Measurements from ENCODE around the gene CD248.
A peak's percentile ranks its signal among the peaks of the same experiment; 100 is the strongest.
"Not testable (repeated sequence)": the region's sequence is repeated elsewhere in the genome, so short reads cannot be mapped to it uniquely, and the experiment has no call there.

Gene CD248

DNA sequence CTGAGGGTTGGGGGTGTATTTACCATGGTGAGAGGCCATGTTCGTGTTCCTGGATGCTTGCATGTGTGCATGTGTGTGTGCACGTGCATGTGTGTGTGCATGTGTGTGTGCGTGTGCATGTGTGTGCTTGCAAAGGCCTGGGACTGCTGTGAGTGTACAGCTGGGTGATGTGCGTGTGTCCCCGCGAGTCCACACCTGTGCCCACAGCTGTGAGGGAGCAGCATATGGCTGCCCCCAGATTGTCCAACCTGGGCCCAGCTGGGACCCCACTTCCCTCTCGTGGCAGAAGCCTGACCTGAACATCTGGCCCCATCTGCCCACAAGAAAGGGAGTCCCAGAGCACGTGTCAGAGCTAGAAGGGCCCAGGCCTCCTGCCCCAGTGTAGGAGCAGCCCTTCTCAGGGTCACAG is 8.4 kb upstream of the CD248 start:
- Histone ChIP-seq H3K36me3 (ENCODE audit: control insufficient read depth, insufficient read depth, low read length, severe bottlenecking) (no peaks in the 10 kb centered on the region), H3K4me3 (ENCODE audit: low read length) (peak overlapping the region; percentile 16), H3K9ac (ENCODE audit: low read length) (peak overlapping the region; percentile 70), H3K4me1 (ENCODE audit: control insufficient read depth, insufficient read depth, low read length) (peaks cover 67% of the 10 kb centered on the region), H3K27me3 (replicated peaks; ENCODE audit: control insufficient read depth, insufficient read depth, low read length) (no peaks in the 10 kb centered on the region), H3K9me3 (ENCODE audit: control insufficient read depth, low read length) (no peaks in the 10 kb centered on the region)
- DNase-seq (ENCODE audit: low read depth), result no peak

DNA sequence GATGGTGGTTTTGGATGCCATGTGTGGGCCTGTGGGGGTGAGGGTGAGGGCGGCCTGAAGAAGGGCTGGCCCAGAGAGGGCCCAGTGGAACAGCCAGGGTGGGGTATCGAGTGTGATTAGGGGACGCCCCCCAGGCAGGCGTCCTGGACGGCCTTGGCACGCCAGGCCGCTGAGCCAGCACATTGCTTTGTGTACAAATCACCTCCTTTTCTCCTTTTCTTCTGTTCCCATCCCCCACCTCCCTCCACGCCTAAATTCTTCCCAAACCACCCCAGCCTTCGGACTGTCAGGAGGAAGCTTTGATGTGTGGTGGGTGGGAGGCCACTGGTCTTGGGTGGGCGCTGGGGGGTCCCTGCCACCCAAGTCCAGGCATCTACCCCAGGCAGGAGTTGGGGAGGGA is 7.8 kb upstream of the CD248 start:
- Histone ChIP-seq H3K4me1 (ENCODE audit: control insufficient read depth, insufficient read depth, low read length) (peaks cover 67% of the 10 kb centered on the region), H3K36me3 (ENCODE audit: control insufficient read depth, insufficient read depth, low read length, severe bottlenecking) (no peaks in the 10 kb centered on the region), H3K4me3 (ENCODE audit: low read length) (peak overlapping the region; percentile 16), H3K9me3 (ENCODE audit: control insufficient read depth, low read length) (no peaks in the 10 kb centered on the region), H3K27me3 (replicated peaks; ENCODE audit: control insufficient read depth, insufficient read depth, low read length) (no peaks in the 10 kb centered on the region), H3K9ac (ENCODE audit: low read length) (peak overlapping the region; percentile 70)
- DNase-seq (ENCODE audit: low read depth), result peak; percentile 67

DNA sequence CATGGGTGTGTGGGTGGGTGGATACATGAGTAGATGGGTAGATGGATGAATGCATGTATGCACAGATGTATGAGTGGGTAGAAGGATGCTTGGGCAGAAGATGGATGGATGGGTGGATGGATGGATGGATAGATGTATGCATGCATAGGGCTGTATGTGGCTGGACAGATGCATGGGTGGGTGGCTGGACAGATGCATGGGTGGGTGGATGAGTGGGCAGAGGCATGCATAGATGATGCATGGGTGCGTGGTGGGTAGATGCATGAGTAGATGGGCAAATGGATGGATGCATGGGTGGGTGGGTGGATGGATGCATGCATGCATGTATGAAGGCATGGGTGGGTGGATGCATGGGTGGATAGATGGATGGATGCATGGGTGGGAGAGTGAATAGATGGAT is 6.8 kb upstream of the CD248 start:
- H3K9me3 ChIP-seq (ENCODE audit: control insufficient read depth, low read length), result no peaks in the 10 kb centered on the region
- no peaks in the 10 kb centered on the region for H3K27me3 ChIP-seq (replicated peaks; ENCODE audit: control insufficient read depth, insufficient read depth, low read length)
- H3K9ac ChIP-seq (ENCODE audit: low read length), result no peak overlapping the region
- H3K4me1 ChIP-seq (ENCODE audit: control insufficient read depth, insufficient read depth, low read length), result peaks cover 70% of the 10 kb centered on the region
- DNase-seq (ENCODE audit: low read depth), result no peak
- no peak overlapping the region for H3K4me3 ChIP-seq (ENCODE audit: low read length)
- H3K36me3 ChIP-seq (ENCODE audit: control insufficient read depth, insufficient read depth, low read length, severe bottlenecking), result no peaks in the 10 kb centered on the region

DNA sequence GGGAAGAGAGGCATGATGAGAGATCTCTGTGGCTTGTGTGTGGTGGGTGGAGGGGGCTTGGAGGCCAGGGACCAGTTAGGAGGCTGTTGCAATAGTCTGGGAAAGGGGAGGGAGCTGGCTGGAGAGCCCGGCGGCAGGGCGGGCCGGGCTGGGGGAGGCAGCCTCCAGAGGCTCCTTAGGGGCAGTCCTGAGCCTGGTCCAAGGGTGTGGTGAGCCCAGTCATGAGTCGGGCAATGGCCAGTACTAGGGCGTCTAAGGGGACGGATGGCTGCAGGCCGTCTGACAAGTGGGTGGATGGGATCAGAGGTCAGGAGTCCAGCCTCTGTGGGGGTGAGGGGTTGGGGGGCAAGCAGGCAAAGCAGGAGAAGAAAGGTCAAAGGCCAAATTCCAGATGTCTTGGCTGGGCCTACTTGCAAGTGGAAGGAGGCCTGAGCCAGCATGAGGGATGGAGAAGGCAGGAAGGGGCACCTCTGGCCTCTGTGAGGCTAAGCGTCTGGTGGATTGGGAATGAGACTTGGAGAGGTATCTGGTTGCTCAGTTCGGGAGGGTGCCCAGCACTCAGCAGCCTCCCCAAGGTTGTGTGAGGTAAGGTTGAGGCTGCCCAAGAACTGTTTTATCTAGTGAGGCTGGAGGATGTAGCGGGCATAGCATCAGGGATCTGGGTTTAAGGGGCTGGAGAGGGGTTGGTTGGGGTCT is 6.0 kb upstream of the CD248 start:
- Histone ChIP-seq H3K4me1 (ENCODE audit: control insufficient read depth, insufficient read depth, low read length) (peaks cover 70% of the 10 kb centered on the region), H3K4me3 (ENCODE audit: low read length) (no peak overlapping the region), H3K9ac (ENCODE audit: low read length) (peak overlapping the region; percentile 76), H3K9me3 (ENCODE audit: control insufficient read depth, low read length) (no peaks in the 10 kb centered on the region), H3K36me3 (ENCODE audit: control insufficient read depth, insufficient read depth, low read length, severe bottlenecking) (no peaks in the 10 kb centered on the region), H3K27me3 (replicated peaks; ENCODE audit: control insufficient read depth, insufficient read depth, low read length) (no peaks in the 10 kb centered on the region)
- DNase-seq (ENCODE audit: low read depth), result peak; percentile 33

DNA sequence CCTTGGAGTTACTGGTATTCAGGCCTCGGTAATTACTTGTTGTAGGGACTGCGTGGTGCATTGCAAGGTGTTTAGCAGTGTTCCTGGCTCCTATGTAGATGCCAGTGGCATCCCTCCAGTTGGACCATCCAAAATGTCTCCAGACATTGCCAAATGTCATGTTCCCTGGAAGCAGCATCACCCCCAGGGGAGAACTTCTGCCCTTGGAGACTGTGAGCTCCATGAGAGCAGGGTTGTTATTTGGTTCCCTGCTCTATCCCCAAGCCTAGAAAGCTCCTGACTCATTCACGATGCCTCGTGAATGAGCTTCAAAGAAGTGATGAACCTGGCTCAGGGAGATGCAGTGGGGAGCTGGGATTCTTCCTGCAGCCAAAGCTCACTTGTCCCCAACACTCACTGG is 4.8 kb upstream of the CD248 start:
- no peaks in the 10 kb centered on the region for H3K36me3 ChIP-seq (ENCODE audit: control insufficient read depth, insufficient read depth, low read length, severe bottlenecking)
- H3K9ac ChIP-seq (ENCODE audit: low read length), result peak overlapping the region; percentile 76
- no peaks in the 10 kb centered on the region for H3K9me3 ChIP-seq (ENCODE audit: control insufficient read depth, low read length)
- no peak for DNase-seq (ENCODE audit: low read depth)
- H3K27me3 ChIP-seq (replicated peaks; ENCODE audit: control insufficient read depth, insufficient read depth, low read length), result no peaks in the 10 kb centered on the region
- H3K4me1 ChIP-seq (ENCODE audit: control insufficient read depth, insufficient read depth, low read length), result peaks cover 67% of the 10 kb centered on the region
- H3K4me3 ChIP-seq (ENCODE audit: low read length), result peak overlapping the region; percentile 15

DNA sequence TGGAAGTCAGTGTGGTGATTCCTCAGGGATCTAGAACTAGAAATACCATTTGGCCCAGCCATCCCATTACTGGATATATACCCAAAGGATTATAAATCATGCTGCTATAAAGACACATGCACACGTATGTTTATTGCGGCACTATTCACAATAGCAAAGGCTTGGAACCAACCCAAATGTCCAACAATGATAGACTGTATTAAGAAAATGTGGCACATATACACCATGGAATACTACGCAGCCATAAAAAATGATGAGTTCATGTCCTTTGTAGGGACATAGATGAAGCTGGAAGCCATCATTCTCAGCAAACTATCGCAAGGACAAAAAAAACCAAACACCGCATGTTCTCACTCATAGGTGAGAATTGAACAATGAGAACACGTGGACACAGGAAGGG is 3.9 kb upstream of the CD248 start:
- H3K27me3 ChIP-seq (replicated peaks; ENCODE audit: control insufficient read depth, insufficient read depth, low read length); H3K9me3 ChIP-seq (ENCODE audit: control insufficient read depth, low read length); H3K36me3 ChIP-seq (ENCODE audit: control insufficient read depth, insufficient read depth, low read length, severe bottlenecking); H3K4me3 ChIP-seq (ENCODE audit: low read length); DNase-seq (ENCODE audit: low read depth); H3K9ac ChIP-seq (ENCODE audit: low read length): not testable (repeated sequence)
- peaks cover 63% of the 10 kb centered on the region for H3K4me1 ChIP-seq (ENCODE audit: control insufficient read depth, insufficient read depth, low read length)

DNA sequence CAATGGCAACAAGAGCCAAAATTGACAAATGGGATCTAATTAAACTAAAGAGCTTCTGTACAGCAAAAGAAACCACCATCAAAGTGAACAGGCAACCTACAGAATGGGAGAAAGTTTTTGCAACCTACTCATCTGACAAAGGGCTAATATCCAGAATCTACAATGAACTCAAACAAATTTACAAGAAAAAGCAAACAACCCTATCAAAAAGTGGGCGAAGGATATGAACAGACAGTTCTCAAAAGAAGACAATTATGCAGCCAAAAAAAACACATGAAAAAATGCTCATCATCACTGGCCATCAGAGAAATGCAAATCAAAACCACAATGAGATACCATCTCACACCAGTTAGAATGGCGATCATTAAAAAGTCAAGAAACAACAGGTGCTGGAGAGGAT is 3.4 kb upstream of the CD248 start:
- not testable (repeated sequence) for H3K27me3 ChIP-seq (replicated peaks; ENCODE audit: control insufficient read depth, insufficient read depth, low read length); H3K36me3 ChIP-seq (ENCODE audit: control insufficient read depth, insufficient read depth, low read length, severe bottlenecking); H3K9ac ChIP-seq (ENCODE audit: low read length); H3K9me3 ChIP-seq (ENCODE audit: control insufficient read depth, low read length); DNase-seq (ENCODE audit: low read depth); H3K4me3 ChIP-seq (ENCODE audit: low read length)
- H3K4me1 ChIP-seq (ENCODE audit: control insufficient read depth, insufficient read depth, low read length), result peaks cover 58% of the 10 kb centered on the region

DNA sequence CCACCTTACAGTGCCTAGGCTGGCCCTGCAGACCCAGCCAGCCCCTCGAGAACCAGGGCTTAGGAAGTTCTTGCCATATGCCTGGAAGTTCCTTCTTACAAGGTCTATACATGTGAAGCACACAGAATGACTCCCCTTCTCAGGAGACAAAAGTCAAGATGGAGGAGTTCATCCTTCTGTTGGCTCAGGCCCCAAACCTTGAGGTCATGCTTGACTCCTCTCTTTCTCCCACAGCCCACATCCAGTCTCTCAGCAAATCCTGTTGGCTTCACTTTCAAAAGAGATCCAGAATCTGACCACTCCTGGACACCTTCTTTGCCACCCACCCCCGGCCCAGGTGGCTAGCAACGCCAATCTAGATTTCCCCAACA is 1.7 kb upstream of the CD248 start:
- H3K4me3 ChIP-seq (ENCODE audit: low read length), result peak overlapping the region; percentile 26
- H3K36me3 ChIP-seq (ENCODE audit: control insufficient read depth, insufficient read depth, low read length, severe bottlenecking), result peaks cover 13% of the 10 kb centered on the region
- H3K4me1 ChIP-seq (ENCODE audit: control insufficient read depth, insufficient read depth, low read length), result peaks cover 44% of the 10 kb centered on the region
- no peaks in the 10 kb centered on the region for H3K9me3 ChIP-seq (ENCODE audit: control insufficient read depth, low read length)
- no peaks in the 10 kb centered on the region for H3K27me3 ChIP-seq (replicated peaks; ENCODE audit: control insufficient read depth, insufficient read depth, low read length)
- peak overlapping the region; percentile 86 for H3K9ac ChIP-seq (ENCODE audit: low read length)
- no peak for DNase-seq (ENCODE audit: low read depth)

DNA sequence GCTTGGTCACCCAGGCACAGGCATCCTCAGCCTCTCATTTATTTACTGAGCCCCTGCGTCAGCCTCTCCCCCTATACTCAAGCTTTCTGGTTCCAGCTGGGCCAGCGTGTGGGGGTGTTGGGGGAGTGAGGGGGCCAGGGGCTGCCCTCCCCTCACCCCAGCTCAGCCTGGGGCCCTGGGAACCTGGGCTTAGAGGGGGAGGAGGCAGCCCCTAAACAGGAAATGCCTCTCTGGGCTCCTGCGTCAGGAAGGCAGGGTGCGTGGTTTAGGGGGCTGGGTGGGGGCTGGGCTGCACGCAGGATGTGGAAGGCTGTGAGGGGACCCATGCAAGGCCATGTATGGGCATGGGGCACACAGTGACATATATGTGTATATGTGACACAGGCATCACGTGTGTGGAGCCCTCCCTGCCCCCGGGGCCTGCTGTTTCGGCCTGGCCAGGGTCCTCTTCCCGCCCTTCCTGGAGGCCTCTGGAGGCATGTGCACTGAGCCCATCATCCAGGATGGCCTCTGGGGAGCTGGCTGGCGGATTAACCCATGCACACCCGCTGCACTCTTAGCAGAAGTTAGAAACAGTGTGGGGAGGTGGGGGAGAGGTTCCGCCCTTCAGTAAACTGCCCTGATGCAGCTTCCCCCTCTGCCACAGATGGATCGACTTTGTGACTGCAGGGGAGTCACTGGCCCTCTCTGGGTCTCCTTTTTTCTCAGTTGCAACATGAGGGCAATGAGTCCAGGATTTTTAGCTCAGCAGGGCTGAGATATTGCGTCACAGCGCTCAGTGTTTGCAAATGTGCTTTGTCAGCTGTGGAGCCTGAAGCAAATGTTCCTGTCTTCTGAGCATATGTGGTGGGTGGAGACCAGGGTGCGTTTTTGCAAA is 1.1 kb upstream of the CD248 start:
- Histone ChIP-seq H3K36me3 (ENCODE audit: control insufficient read depth, insufficient read depth, low read length, severe bottlenecking) (peaks cover 13% of the 10 kb centered on the region), H3K4me3 (ENCODE audit: low read length) (peak overlapping the region; percentile 76), H3K9ac (ENCODE audit: low read length) (peak overlapping the region; percentile 86), H3K9me3 (ENCODE audit: control insufficient read depth, low read length) (no peaks in the 10 kb centered on the region), H3K27me3 (replicated peaks; ENCODE audit: control insufficient read depth, insufficient read depth, low read length) (no peaks in the 10 kb centered on the region), H3K4me1 (ENCODE audit: control insufficient read depth, insufficient read depth, low read length) (peaks cover 39% of the 10 kb centered on the region)
- DNase-seq (ENCODE audit: low read depth), result peak; percentile 95

DNA sequence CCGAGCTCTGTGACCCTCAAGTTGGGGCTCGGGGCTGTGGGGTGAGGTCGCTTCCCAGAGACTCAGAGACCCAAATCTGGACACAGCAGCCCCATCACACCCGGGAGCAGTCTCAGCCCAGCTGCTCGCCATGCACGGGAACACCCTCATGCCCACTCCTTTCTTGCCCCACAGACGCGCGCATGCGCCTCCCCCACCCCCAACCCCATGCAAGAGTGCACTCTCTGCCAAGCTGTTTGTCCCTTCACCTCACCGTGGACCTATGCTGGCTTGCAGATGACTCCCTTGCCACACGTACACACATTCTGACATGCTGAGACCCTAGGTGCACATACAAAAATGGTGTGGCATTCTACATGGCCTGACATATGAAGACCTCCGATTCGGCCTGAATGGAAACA is 478 bp upstream of the CD248 start:
- H3K9ac ChIP-seq (ENCODE audit: low read length), result peak overlapping the region; percentile 86
- no peaks in the 10 kb centered on the region for H3K9me3 ChIP-seq (ENCODE audit: control insufficient read depth, low read length)
- no peaks in the 10 kb centered on the region for H3K27me3 ChIP-seq (replicated peaks; ENCODE audit: control insufficient read depth, insufficient read depth, low read length)
- peaks cover 13% of the 10 kb centered on the region for H3K36me3 ChIP-seq (ENCODE audit: control insufficient read depth, insufficient read depth, low read length, severe bottlenecking)
- peaks cover 35% of the 10 kb centered on the region for H3K4me1 ChIP-seq (ENCODE audit: control insufficient read depth, insufficient read depth, low read length)
- peak; percentile 69 for DNase-seq (ENCODE audit: low read depth)
- peak overlapping the region; percentile 76 for H3K4me3 ChIP-seq (ENCODE audit: low read length)

DNA sequence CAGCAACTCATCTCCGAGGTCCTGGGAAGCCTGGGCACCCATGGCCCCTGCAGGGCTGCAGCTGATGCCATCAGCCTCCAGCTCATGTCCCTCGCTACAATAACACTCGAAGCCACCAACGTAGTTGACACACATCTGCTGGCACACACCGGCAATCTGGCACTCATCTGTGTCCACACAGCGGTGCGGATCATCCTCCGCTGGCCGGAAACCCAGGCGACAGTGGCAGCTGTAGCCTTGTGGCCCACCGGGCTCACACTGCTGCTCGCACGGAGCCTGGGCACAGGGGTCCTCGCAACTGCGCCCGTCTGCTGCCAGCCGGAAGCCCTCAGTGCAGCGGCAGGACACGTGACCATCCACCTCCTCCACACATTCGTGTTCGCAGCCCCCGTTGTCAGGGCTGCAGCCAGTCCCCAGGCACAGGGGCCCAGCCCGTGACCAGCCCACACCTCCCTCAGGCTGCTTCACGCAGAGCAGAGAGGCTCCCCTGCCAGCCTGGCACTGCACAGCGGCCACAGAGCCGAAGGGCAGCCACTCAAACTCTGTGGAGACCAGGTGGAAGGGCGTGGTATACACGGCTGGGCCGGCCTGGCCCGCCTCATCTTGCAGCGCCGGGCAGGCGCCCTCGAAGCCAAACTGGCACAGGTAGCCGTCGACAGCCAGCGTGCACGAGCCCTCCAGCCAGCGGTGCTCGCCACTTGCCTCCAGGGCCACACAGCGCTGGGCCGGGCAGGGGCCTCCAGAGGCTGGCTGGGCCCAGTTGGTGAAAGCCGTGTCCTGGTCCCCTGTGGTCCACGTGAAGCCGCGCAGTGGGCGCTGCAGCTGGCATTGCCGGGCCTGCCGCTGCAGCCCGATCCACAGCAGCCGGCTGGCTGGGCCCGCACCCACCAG is 678 bp downstream of the CD248 start:
- peak; percentile 44 for DNase-seq (ENCODE audit: low read depth)
- H3K4me3 ChIP-seq (ENCODE audit: low read length), result peak overlapping the region; percentile 98
- H3K4me1 ChIP-seq (ENCODE audit: control insufficient read depth, insufficient read depth, low read length), result peaks cover 24% of the 10 kb centered on the region
- peaks cover 13% of the 10 kb centered on the region for H3K36me3 ChIP-seq (ENCODE audit: control insufficient read depth, insufficient read depth, low read length, severe bottlenecking)
- H3K9me3 ChIP-seq (ENCODE audit: control insufficient read depth, low read length), result no peaks in the 10 kb centered on the region
- H3K9ac ChIP-seq (ENCODE audit: low read length), result peak overlapping the region; percentile 98
- no peaks in the 10 kb centered on the region for H3K27me3 ChIP-seq (replicated peaks; ENCODE audit: control insufficient read depth, insufficient read depth, low read length)

Data from adipocyte (in vitro differentiated cells).